Panc1 (cell line): Measurements from ENCODE around the gene SLITRK1. TPM values are rescaled to one million over a fixed set of nuclear protein-coding genes. Genes with fewer than 3 reads are reported as not detected.
A peak's percentile ranks its signal among the peaks of the same experiment; 100 is the strongest.

Experiments used
- ATAC-seq: fragments of 200-7000 bp; cut with Tn5 transposase; 2 replicates; pipeline ENCODE4 v1.9.1; 2020; ENCODE audit warnings: mild to moderate bottlenecking, moderate library complexity
- BruUV-seq: library from RNA; stranded (reverse); fragments of 400-500 nt; replicated peaks from 2 replicates; lab custom pipeline; 2021; lab: Mats Ljungman, UMichigan
- CTCF ChIA-PET: fragments of 300-600 bp; sonication (Branson Sonifier 250); formaldehyde crosslinking; loops from one replicate; lab custom pipeline; 2022; ENCODE audit warnings: antibody characterized with exemption; lab: Charles Lee
- POLR2A ChIA-PET: fragments of 300-600 bp; sonication (Branson Sonifier 250); formaldehyde crosslinking; loops from one replicate; lab custom pipeline; 2022; ENCODE audit warnings: antibody characterized with exemption; lab: Charles Lee
- DNase-seq: peaks from one replicate; pipeline ENCODE4 v3.0.0-alpha.2; 2010; ENCODE audit warnings: low read depth, low spot score
- H3K27ac ChIP-seq: 2 replicates; pipeline ENCODE4 v1.5.1; 2011; ENCODE audit warnings: mild to moderate bottlenecking, low read length, inconsistent platforms
- H3K27me3 ChIP-seq: fragments of 200-500 bp; sonication (Bioruptor generic); 2 replicates; pipeline ENCODE4 v1.6.0; 2014; ENCODE audit warnings: low read length, inconsistent platforms; ENCODE audit not compliant: control insufficient read depth, insufficient read depth
- H3K36me3 ChIP-seq: fragments of 200-500 bp; sonication (Bioruptor generic); 2 replicates; pipeline ENCODE4 v1.5.1; 2014; ENCODE audit warnings: inconsistent platforms, mild to moderate bottlenecking, low read length, moderate library complexity; ENCODE audit not compliant: control insufficient read depth, insufficient read depth
- H3K4me1 ChIP-seq: 2 replicates; pipeline ENCODE4 v1.5.1; 2011; ENCODE audit warnings: inconsistent platforms, mild to moderate bottlenecking, low read length, moderate library complexity; ENCODE audit not compliant: control insufficient read depth, insufficient read depth
- H3K4me3 ChIP-seq, 2 experiments: 2 replicates each; pipeline ENCODE4 v1.5.1; 2011 to 2012; ENCODE audit warnings: low read depth in 2 of 2, low read length in 2 of 2, mild to moderate bottlenecking in 2 of 2, inconsistent platforms in 1 of 2, moderate library complexity in 1 of 2
- H3K9me3 ChIP-seq: fragments of 200-500 bp; sonication (Bioruptor generic); 2 replicates; pipeline ENCODE4 v1.5.1; 2014; ENCODE audit warnings: low read depth, mild to moderate bottlenecking, inconsistent platforms, low read length, moderate library complexity; ENCODE audit not compliant: control insufficient read depth, insufficient read depth
- POLR2AphosphoS5 ChIP-seq: IDR thresholded peaks from 2 replicates; pipeline ENCODE4 v1.6.1; 2012; ENCODE audit warnings: mild to moderate bottlenecking, low read depth, low read length, moderate library complexity
- SIN3A ChIP-seq: IDR thresholded peaks from 2 replicates; pipeline ENCODE4 v1.6.1; 2012; ENCODE audit warnings: low read depth, mild to moderate bottlenecking, low read length, moderate library complexity, borderline replicate concordance; ENCODE audit not compliant: insufficient read depth
- TCF7L2 ChIP-seq: IDR thresholded peaks from 2 replicates; pipeline ENCODE4 v1.6.1; 2011; ENCODE audit warnings: mild to moderate bottlenecking, low read depth, low read length, inconsistent platforms
- in situ Hi-C: cut with HindIII; loops from 2 replicates; pipeline ENCODE4 v1.10.0; 2016; ENCODE audit warnings: low sequenced_read_pairs, low pct_unique_long_range_greater_than_20kb
- intact Hi-C: fragments of 100-400 bp; cut with micrococcal nuclease; formaldehyde crosslinking; loops from one replicate; pipeline ENCODE4 v1.10.0; 2022; ENCODE audit not compliant: unreplicated experiment
- total RNA-seq: library from RNA; stranded (reverse); gene quantifications from one replicate; pipeline ENCODE4 v1.2.1, GENCODE V29; 2021; ENCODE audit not compliant: unreplicated experiment
- TF ChIP-seq, protein P1 (sequence below), 2 experiments: IDR thresholded peaks; 2 replicates each; pipeline ENCODE4 v1.6.1; 2011 to 2012; ENCODE audit warnings: low read depth in 2 of 2, control low read depth in 1 of 2, low read length in 1 of 2, mild to moderate bottlenecking in 1 of 2, moderate library complexity in 1 of 2; ENCODE audit not compliant: insufficient read depth in 1 of 2
- TF ChIP-seq, protein P2 (sequence below): fragments of 450-650 bp; IDR thresholded peaks from 2 replicates; pipeline ENCODE4 v1.5.1; 2017; ENCODE audit warnings: mild to moderate bottlenecking

Gene SLITRK1
- total RNA-seq, 1 experiment from 2014 or later = 0.08 TPM

- ChIA-PET POLR2A (no interaction called here), CTCF (interaction anchor here (0.5 kb wide), 1 partner anchor 1183 kb away, joined by 3 read pairs; no protein-coding TSS in a partner anchor)
- H3K4me1 ChIP-seq = no peaks in the 10 kb centered on the region
- in situ Hi-C loops (no loop called here), intact Hi-C loops (no loop called here)
- BruUV-seq = no TSS peak
- no peaks in the 10 kb centered on the region for H3K9me3 ChIP-seq
- DNase-seq (no peak), ATAC-seq (no peak)
- H3K4me3 ChIP-seq = peak overlapping the region; percentile 40 to 52
- no peak for TF ChIP-seq SIN3A
- TF ChIP-seq TCF7L2 = no peak
- TF ChIP-seq, protein P1, sequence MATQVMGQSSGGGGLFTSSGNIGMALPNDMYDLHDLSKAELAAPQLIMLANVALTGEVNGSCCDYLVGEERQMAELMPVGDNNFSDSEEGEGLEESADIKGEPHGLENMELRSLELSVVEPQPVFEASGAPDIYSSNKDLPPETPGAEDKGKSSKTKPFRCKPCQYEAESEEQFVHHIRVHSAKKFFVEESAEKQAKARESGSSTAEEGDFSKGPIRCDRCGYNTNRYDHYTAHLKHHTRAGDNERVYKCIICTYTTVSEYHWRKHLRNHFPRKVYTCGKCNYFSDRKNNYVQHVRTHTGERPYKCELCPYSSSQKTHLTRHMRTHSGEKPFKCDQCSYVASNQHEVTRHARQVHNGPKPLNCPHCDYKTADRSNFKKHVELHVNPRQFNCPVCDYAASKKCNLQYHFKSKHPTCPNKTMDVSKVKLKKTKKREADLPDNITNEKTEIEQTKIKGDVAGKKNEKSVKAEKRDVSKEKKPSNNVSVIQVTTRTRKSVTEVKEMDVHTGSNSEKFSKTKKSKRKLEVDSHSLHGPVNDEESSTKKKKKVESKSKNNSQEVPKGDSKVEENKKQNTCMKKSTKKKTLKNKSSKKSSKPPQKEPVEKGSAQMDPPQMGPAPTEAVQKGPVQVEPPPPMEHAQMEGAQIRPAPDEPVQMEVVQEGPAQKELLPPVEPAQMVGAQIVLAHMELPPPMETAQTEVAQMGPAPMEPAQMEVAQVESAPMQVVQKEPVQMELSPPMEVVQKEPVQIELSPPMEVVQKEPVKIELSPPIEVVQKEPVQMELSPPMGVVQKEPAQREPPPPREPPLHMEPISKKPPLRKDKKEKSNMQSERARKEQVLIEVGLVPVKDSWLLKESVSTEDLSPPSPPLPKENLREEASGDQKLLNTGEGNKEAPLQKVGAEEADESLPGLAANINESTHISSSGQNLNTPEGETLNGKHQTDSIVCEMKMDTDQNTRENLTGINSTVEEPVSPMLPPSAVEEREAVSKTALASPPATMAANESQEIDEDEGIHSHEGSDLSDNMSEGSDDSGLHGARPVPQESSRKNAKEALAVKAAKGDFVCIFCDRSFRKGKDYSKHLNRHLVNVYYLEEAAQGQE (IDR thresholded peaks at IDR 0.05; ENCODE audit: insufficient read depth in 1 of 2, low read depth in 2 of 2, low read length in 1 of 2) = no peak
- TF ChIP-seq, protein P2, sequence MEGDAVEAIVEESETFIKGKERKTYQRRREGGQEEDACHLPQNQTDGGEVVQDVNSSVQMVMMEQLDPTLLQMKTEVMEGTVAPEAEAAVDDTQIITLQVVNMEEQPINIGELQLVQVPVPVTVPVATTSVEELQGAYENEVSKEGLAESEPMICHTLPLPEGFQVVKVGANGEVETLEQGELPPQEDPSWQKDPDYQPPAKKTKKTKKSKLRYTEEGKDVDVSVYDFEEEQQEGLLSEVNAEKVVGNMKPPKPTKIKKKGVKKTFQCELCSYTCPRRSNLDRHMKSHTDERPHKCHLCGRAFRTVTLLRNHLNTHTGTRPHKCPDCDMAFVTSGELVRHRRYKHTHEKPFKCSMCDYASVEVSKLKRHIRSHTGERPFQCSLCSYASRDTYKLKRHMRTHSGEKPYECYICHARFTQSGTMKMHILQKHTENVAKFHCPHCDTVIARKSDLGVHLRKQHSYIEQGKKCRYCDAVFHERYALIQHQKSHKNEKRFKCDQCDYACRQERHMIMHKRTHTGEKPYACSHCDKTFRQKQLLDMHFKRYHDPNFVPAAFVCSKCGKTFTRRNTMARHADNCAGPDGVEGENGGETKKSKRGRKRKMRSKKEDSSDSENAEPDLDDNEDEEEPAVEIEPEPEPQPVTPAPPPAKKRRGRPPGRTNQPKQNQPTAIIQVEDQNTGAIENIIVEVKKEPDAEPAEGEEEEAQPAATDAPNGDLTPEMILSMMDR = no peak
- no peak for TF ChIP-seq POLR2AphosphoS5
- 0 out of 2 replicates have a peak, but pooled peaks cover 2% of the 10 kb centered on the region for H3K27me3 ChIP-seq
- H3K36me3 ChIP-seq = no peaks in the 10 kb centered on the region
- H3K27ac ChIP-seq = no peak overlapping the region
These were observed 309 bp upstream of the SLITRK1 start for GRCh38 chr13:83882606-83882959.

DNA sequence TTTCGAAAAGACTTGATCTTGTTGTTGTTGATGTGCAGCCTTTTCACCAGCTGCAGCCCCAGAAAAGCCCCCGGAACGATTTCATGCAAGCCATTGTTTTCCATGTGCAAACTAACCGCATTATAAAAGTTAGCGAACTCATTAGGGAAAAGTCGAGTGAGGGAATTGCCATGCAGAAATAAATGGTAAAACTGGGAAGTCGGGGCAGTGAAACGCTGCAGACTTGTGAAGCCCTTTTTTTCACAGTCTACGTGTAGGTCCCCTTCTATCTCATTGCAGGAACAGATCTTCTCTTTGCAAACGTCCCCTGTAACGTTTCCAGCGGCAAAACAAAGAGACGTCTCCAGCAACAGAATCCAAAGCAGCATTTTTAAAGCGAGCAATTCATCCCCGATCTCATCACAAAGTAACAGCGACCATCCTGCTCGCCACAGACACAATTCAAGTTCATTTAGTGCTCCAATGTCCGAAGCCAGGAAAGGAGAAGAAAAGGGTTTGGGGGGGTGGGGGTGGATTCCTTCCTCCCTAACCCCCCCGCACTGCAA lies 1.1 kb downstream of the SLITRK1 start:
- POLR2A ChIA-PET = no interaction called here
- Histone ChIP-seq H3K4me3 (peak overlapping the region; percentile 40 to 52), H3K9me3 (no peaks in the 10 kb centered on the region), H3K36me3 (no peaks in the 10 kb centered on the region), H3K4me1 (no peaks in the 10 kb centered on the region), H3K27me3 (0 out of 2 replicates have a peak, but pooled peaks cover 2% of the 10 kb centered on the region), H3K27ac (no peak overlapping the region)
- in situ Hi-C loops = no loop called here
- no peak for DNase-seq
- intact Hi-C loops = no loop called here
- TF ChIP-seq, protein P2 = no peak
- TF ChIP-seq, protein P1 (IDR thresholded peaks at IDR 0.05; ENCODE audit: insufficient read depth in 1 of 2, low read depth in 2 of 2, low read length in 1 of 2) = no peak
- no peak for TF ChIP-seq TCF7L2
- no peak for TF ChIP-seq POLR2AphosphoS5
- TF ChIP-seq SIN3A = no peak
- ATAC-seq = no peak
- no TSS peak for BruUV-seq
- CTCF ChIA-PET = no interaction called here
